Lower leg skin (tissue), 4 donors: Measurements from ENCODE around the gene GALNT1. TPM values are rescaled to one million over a fixed set of nuclear protein-coding genes. Genes with fewer than 3 reads are reported as not detected.

Experiments
- DNase-seq, 2 donors: peaks; one replicate each; pipeline ENCODE4 v3.0.0-alpha.2; 2019; ENCODE audit warnings: low spot score in 2 of 2
- H3K4me3 ChIP-seq: fragments of 200-600 bp; sonication (generic); 2 replicates; pipeline ENCODE4 v1.5.1; 2017; ENCODE audit warnings: mild to moderate bottlenecking, low read depth; ENCODE audit not compliant: poor library complexity, severe bottlenecking
- CTCF ChIP-seq, 3 donors: fragments of 450-650 bp; IDR thresholded peaks; one replicate each; pipeline ENCODE4 v1.5.1; 2016; ENCODE audit warnings: antibody characterized with exemption in 3 of 3, mild to moderate bottlenecking in 3 of 3, moderate library complexity in 2 of 3
- POLR2A ChIP-seq, 2 donors: fragments of 450-650 bp; IDR thresholded peaks; one replicate each; pipeline ENCODE4 v1.6.1; 2016 to 2017; ENCODE audit warnings: antibody characterized with exemption in 2 of 2, mild to moderate bottlenecking in 1 of 2, moderate library complexity in 1 of 2
- WGBS, 2 donors: methylation state at CpG; one replicate each; pipeline ENCODE4 v1.1.5; 2018; 5-methylcytosine and 5-hydroxymethylcytosine counted together
- intact Hi-C: fragments of 100-400 bp; cut with DNase I; formaldehyde crosslinking; loops from one replicate; pipeline ENCODE4 v1.15.0; 2023; ENCODE audit warnings: low total_unique reads
- microRNA-seq, 2 donors: library from miRNA; unstranded; fragments of <30 nt; microRNA quantifications; one replicate each; pipeline ENCODE4, GENCODE V29; 2016; ENCODE audit warnings: borderline replicate concordance in 2 of 2, borderline number of aligned reads in 1 of 2
- total RNA-seq, 4 donors: library from RNA; depleted of rRNA; stranded (reverse); fragments of >200 nt; gene quantifications; one replicate each; pipeline ENCODE4 v1.1.0, GENCODE V29; 2016

Gene GALNT1
- total RNA-seq, 4 donors from 2014 or later = 64.4 to 106 (median 93.4) TPM

GRCh38 chr18:35754464-35754863 lies 172.9 kb downstream of the GALNT1 start:
- 65 to 76% methylated on average over 4 of the region's 4 CpGs for WGBS, 2 donors
- TF ChIP-seq CTCF (IDR thresholded peaks at IDR 0.05) (no peak), POLR2A (IDR thresholded peaks at IDR 0.05) (no peak)
- intact Hi-C loops = loop anchor here (10.0 kb wide), 2 partner anchors 190 to 530 kb away; no protein-coding TSS in a partner anchor
- no peak for DNase-seq
- H3K4me3 ChIP-seq = no peak overlapping the region

- 82 to 85% methylated on average over 7 of the region's 7 CpGs for WGBS, 2 donors
- intact Hi-C loops = loop anchor here (10.0 kb wide), 2 partner anchors 189 to 529 kb away; no protein-coding TSS in a partner anchor
- H3K4me3 ChIP-seq = no peak overlapping the region
- TF ChIP-seq CTCF (IDR thresholded peaks at IDR 0.05) (no peak), POLR2A (IDR thresholded peaks at IDR 0.05) (no peak)
- no peak for DNase-seq
Observed at GRCh38 chr18:35755369-35755768, 173.8 kb downstream of the GALNT1 start.

- intact Hi-C loops = loop anchor here (10.0 kb wide), 2 partner anchors 188 to 528 kb away; no protein-coding TSS in a partner anchor
- TF ChIP-seq CTCF (IDR thresholded peaks at IDR 0.05) (no peak), POLR2A (IDR thresholded peaks at IDR 0.05) (no peak)
- no peak overlapping the region for H3K4me3 ChIP-seq
- WGBS, 2 donors = 24 to 26% methylated on average over 5 of the region's 5 CpGs
- DNase-seq = peak; percentile 42 to 84
Observed at GRCh38 chr18:35756506-35757117, 175.1 kb downstream of the GALNT1 start.

Small RNAs within 50 kb of the gene (microRNA-seq; reads per million reads assigned to microRNA genes)
- 0 reads per million in 2 donors for gene MIR3975

Other genes starting within 250 kb of the GALNT1 start
- gene ZNF24, start 237.3 kb upstream of the GALNT1 start, total RNA-seq = 10 to 100 TPM; 27.2 to 32.4 (median 30.6) TPM
- gene ZNF396, start 204.4 kb upstream of the GALNT1 start, total RNA-seq = 1 to 10 TPM in 3 of 4 donors, under 1 TPM in 1; 0.30 to 2.1 (median 1.1) TPM
- 10 to 100 TPM in 3 of 4 donors, 1 to 10 TPM in 1; 10.0 to 19.8 (median 15.2) TPM for gene INO80C, start 83.8 kb upstream of the GALNT1 start, total RNA-seq